ENCODE results near the gene YTHDC1.

- TF ChIP-seq CTCF (IDR thresholded peaks at IDR 0.05 in 4 of 5, conservative IDR thresholded peaks at IDR 0.05 in 1 of 5) (no peak), POLR2A (IDR thresholded peaks at IDR 0.05) (no peak)
Measured at GRCh38 chr4:68347845-68348244, 2.0 kb downstream of the YTHDC1 start.
